Omental fat pad (tissue), 4 donors: ENCODE results near the gene PEPD. TPM values are rescaled to one million over a fixed set of nuclear protein-coding genes. Genes with fewer than 3 reads are reported as not detected.

Experiments
- ATAC-seq: fragments of 150-250 bp; one replicate; pipeline ENCODE4 v1.9.1; 2016; ENCODE audit warnings: mild to moderate bottlenecking, moderate library complexity; ENCODE audit not compliant: low FRiP score
- DNase-seq: peaks from one replicate; pipeline ENCODE4 v3.0.0-alpha.2; 2019; ENCODE audit warnings: low spot score
- total RNA-seq, 4 donors: library from RNA; depleted of rRNA; stranded (reverse); fragments of >200 nt; gene quantifications; one replicate each; pipeline ENCODE4 v1.1.0, GENCODE V29; 2016
- TF ChIP-seq, protein P1 (sequence below), 3 donors: fragments of 450-650 bp; IDR thresholded peaks; one replicate each; pipeline ENCODE4 v1.5.1; 2016 to 2017; ENCODE audit warnings: antibody characterized with exemption in 3 of 3, mild to moderate bottlenecking in 3 of 3, moderate library complexity in 2 of 3

PEPD gene
- total RNA-seq, 4 donors from 2014 or later, result 78.9 to 99.3 (median 89.8) TPM

DNA sequence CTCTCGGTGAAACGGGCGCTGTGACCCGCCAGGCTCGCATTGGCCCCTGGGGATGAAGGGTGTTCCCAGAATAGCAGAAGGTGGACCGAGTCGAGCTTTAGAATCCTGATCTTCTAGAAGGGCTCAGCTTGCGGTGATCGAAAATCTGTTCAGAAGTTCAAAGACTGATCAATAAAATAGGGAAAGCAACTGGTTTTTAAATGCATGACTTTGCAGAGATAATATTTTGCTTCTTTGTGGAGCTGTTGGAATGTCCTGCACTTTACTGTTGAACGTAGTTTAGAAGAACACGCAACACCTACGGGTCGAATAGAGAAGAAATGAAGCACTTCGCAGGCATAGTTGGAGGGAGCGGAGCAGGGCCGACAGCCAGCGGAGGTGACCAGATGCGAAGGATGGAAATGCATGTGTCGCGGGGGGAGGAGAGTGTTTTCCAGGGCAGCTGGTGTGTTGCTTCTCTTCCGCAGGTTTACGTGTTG is 147.3 kb downstream of the PEPD start:
- ATAC-seq (no peak), DNase-seq (no peak)
- TF ChIP-seq, protein P1, sequence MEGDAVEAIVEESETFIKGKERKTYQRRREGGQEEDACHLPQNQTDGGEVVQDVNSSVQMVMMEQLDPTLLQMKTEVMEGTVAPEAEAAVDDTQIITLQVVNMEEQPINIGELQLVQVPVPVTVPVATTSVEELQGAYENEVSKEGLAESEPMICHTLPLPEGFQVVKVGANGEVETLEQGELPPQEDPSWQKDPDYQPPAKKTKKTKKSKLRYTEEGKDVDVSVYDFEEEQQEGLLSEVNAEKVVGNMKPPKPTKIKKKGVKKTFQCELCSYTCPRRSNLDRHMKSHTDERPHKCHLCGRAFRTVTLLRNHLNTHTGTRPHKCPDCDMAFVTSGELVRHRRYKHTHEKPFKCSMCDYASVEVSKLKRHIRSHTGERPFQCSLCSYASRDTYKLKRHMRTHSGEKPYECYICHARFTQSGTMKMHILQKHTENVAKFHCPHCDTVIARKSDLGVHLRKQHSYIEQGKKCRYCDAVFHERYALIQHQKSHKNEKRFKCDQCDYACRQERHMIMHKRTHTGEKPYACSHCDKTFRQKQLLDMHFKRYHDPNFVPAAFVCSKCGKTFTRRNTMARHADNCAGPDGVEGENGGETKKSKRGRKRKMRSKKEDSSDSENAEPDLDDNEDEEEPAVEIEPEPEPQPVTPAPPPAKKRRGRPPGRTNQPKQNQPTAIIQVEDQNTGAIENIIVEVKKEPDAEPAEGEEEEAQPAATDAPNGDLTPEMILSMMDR (IDR thresholded peaks at IDR 0.05), result no peak

DNA sequence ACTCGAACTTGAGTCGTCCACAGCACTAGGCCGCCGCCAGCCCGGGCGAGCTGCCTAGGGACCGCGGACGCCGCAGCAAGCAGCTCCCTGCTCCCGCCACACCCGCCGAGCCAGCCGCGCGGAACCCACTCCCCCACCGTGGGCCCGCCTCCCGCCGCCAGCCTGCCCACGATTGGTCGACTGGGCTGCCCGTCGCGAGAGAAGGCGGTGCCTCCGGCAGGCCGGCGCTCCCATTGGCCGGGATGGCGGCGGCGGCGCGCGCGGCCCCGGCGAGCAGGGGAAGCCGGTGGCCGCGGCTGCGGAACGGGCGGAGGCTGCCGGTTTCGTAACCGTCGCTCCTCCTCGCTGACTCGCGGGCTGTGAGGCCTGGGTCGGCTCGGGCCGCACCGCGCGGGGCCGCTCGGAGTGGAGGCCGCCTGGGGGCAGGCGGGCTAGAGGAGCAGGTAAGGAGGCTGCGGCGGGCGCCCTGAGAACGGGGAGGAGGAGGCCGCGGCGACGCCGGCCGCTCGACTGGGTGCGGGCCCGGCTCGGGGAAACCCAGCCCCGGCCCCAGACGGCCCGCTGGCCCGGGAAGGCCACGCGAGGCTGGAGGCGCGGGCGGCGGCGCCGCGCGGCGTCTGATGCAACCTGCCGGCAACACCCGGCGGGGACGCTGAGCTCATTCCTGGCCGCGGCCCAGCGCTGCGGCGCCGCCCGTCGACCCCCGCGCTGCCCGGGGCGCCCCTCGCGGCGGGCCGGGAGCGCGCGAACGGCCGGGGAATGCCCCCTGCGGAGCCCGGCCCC is 147.9 kb downstream of the PEPD start, which contains the start of gene CEBPG:
Gene CEBPG, plus strand, starts transcription at position 257 of the 783 bp plus-strand sequence. CDS start 5,531 bp downstream, outside the sequence.
- TF ChIP-seq, protein P1 (IDR thresholded peaks at IDR 0.05), result no peak
- peak; percentile 97 for ATAC-seq
- peak; percentile 86 for DNase-seq

DNA sequence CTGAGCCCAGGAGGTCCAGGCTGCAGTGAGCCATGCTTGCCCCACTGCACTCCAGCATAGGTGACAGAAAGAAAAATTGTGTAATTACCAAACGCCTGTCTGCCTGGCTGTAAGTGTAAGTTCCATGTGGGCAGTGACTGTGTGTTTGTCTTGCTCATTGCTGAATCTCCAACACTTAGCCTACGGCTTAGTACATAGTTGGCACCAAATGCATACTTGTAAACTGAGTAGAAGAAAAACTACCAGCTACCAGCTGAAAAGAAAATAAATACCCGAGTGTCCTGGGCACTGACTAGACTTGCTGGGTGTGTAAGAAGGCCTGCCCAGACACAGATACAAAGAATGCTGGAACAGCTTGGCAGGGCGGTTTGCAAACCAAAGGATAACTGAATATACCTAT is 150.8 kb downstream of the PEPD start:
- ATAC-seq (no peak), DNase-seq (no peak)
- TF ChIP-seq, protein P1 (IDR thresholded peaks at IDR 0.05), result no peak

DNA sequence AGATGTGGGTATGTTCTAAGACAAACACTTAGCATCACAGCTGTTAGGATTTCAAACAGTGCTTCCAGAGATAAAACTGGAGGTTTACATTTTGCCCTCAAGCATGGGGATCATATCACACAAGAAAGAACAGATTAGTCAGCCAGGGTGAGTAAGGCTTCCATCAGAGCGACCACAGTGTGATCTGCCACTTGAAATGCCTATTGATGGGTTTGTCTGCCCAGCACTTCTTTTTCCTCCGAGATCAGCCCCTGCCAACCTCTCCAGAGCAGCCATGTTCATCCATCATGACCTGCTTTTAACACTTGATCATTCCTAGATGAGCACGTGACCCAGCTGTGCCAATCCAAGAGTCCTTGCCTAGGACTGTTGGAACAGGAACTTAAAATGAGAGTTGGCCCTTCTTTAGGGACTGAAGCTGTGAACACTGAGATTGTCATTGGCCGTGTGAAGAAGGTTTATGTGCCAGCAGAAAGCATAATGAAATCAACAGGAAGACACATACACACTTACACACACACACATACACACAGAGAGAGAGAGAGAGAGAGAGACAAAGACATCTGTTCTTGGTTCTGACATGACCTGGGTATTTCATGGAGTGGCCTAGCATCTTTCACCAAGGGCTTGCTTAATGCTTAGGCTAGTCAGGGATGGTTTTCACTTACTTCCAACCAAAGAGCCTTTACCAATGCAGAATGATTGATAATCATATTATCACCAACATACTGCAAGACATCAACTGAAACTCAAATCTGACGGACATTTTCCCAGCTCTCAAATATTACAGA is 153.3 kb downstream of the PEPD start:
- TF ChIP-seq, protein P1 (IDR thresholded peaks at IDR 0.05), result no peak
- ATAC-seq (no peak), DNase-seq (no peak)

DNA sequence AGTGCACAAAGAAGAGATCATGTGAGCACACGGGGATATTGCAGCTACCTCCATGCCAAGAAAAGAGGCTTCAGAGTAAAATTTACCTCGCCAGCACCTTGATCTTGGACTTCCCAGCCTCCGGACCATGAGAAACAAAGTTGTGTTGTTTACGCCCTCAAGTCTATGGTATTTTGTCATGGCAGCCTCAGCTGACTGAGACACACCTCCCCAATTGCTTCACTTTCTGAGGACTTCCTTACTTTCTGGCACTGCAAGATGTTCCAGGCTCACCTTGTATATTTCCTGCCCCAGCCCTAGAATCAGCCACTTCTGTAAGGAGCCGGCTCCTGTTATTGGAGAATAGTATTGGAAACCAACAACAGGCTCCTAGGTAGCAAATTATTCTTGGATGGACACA is 154.7 kb downstream of the PEPD start:
- TF ChIP-seq, protein P1 (IDR thresholded peaks at IDR 0.05), result no peak
- ATAC-seq (no peak), DNase-seq (no peak)

DNA sequence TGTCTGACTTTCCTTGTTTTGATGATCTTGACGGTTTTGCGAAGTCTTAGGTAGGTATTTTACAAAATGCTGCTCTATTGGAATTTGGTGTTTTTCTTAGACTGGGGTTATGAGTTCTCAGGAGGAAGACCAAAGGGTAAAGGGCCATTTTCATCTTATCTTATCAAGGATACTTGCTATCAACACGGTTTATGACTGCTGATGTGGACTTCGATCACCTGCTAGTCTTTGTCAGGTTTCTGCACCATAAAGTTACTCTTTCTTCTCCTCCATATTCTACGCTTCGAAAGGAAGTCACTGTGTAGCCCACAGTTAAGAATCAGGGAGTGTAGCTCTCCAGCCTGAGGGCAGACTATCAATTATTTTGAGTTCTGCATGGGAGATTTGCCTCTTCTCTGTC is 155.5 kb downstream of the PEPD start:
- ATAC-seq, result no peak
- TF ChIP-seq, protein P1 (IDR thresholded peaks at IDR 0.05), result no peak
- no peak for DNase-seq
